Mammary epithelial cell (primary cell): ENCODE data around the gene SMIM43.

Experiments
- CTCF ChIP-seq, 2 donors: IDR thresholded peaks in 1 of 2; conservative IDR thresholded peaks in 1 of 2; 2 replicates each; pipeline ENCODE4 v1.5.1; 2011 to 2012; ENCODE audit warnings: inconsistent platforms in 2 of 2, low read length in 2 of 2, mild to moderate bottlenecking in 2 of 2, control low read depth in 1 of 2, low read depth in 1 of 2; ENCODE audit not compliant: insufficient read depth in 1 of 2; ENCODE audit errors: extremely low read depth in 1 of 2
- EZH2 ChIP-seq: IDR thresholded peaks from 2 replicates; pipeline ENCODE4 v1.6.1; 2012; ENCODE audit warnings: low read length, inconsistent platforms, borderline replicate concordance

- no peak for TF ChIP-seq CTCF (conservative IDR thresholded peaks at IDR 0.05 in 1 of 2, IDR thresholded peaks at IDR 0.05 in 1 of 2; ENCODE audit: extremely low read depth in 1 of 2, insufficient read depth in 1 of 2, low read depth in 1 of 2, low read length in 2 of 2)
- no peak for TF ChIP-seq EZH2
Observed at GRCh38 chr4:121733942-121734341, 31.0 kb downstream of the SMIM43 start.
